GM23248 (cell line): ENCODE measurements around the gene DNAI1.

ENCODE experiments used
- EZH2 ChIP-seq: fragments of 200-600 bp; sonication (generic); IDR thresholded peaks from 2 replicates; pipeline ENCODE4 v1.6.1; 2018; ENCODE audit warnings: antibody characterized with exemption, mild to moderate bottlenecking; ENCODE audit not compliant: insufficient read depth, poor library complexity, severe bottlenecking
- EZH2phosphoT487 ChIP-seq: fragments of 200-600 bp; sonication (generic); IDR thresholded peaks from 2 replicates; pipeline ENCODE4 v1.6.1; 2018; ENCODE audit warnings: antibody characterized with exemption, moderate library complexity, mild to moderate bottlenecking, low read depth; ENCODE audit not compliant: insufficient read depth

GRCh38 chr9:34555500-34555899 lies 96.9 kb downstream of the DNAI1 start:
- TF ChIP-seq EZH2phosphoT487 (no peak), EZH2 (no peak)
